Panc1 (cell line): Measurements from ENCODE around the gene UCK1. TPM values are rescaled to one million over a fixed set of nuclear protein-coding genes. Genes with fewer than 3 reads are reported as not detected.
"Not testable (repeated sequence)": the region's sequence is repeated elsewhere in the genome, so short reads cannot be mapped to it uniquely, and the experiment has no call there.

Experiments used
- ATAC-seq: fragments of 200-7000 bp; cut with Tn5 transposase; 2 replicates; pipeline ENCODE4 v1.9.1; 2020; ENCODE audit warnings: mild to moderate bottlenecking, moderate library complexity
- BruUV-seq: library from RNA; stranded (reverse); fragments of 400-500 nt; replicated peaks from 2 replicates; lab custom pipeline; 2021; lab: Mats Ljungman, UMichigan
- CTCF ChIA-PET: fragments of 300-600 bp; sonication (Branson Sonifier 250); formaldehyde crosslinking; loops from one replicate; lab custom pipeline; 2022; ENCODE audit warnings: antibody characterized with exemption; lab: Charles Lee
- POLR2A ChIA-PET: fragments of 300-600 bp; sonication (Branson Sonifier 250); formaldehyde crosslinking; loops from one replicate; lab custom pipeline; 2022; ENCODE audit warnings: antibody characterized with exemption; lab: Charles Lee
- DNase-seq: peaks from one replicate; pipeline ENCODE4 v3.0.0-alpha.2; 2010; ENCODE audit warnings: low read depth, low spot score
- H3K27ac ChIP-seq: 2 replicates; pipeline ENCODE4 v1.5.1; 2011; ENCODE audit warnings: mild to moderate bottlenecking, low read length, inconsistent platforms
- H3K27me3 ChIP-seq: fragments of 200-500 bp; sonication (Bioruptor generic); 2 replicates; pipeline ENCODE4 v1.6.0; 2014; ENCODE audit warnings: low read length, inconsistent platforms; ENCODE audit not compliant: control insufficient read depth, insufficient read depth
- H3K36me3 ChIP-seq: fragments of 200-500 bp; sonication (Bioruptor generic); 2 replicates; pipeline ENCODE4 v1.5.1; 2014; ENCODE audit warnings: inconsistent platforms, mild to moderate bottlenecking, low read length, moderate library complexity; ENCODE audit not compliant: control insufficient read depth, insufficient read depth
- H3K4me1 ChIP-seq: 2 replicates; pipeline ENCODE4 v1.5.1; 2011; ENCODE audit warnings: inconsistent platforms, mild to moderate bottlenecking, low read length, moderate library complexity; ENCODE audit not compliant: control insufficient read depth, insufficient read depth
- H3K4me3 ChIP-seq, 2 experiments: 2 replicates each; pipeline ENCODE4 v1.5.1; 2011 to 2012; ENCODE audit warnings: low read depth in 2 of 2, low read length in 2 of 2, mild to moderate bottlenecking in 2 of 2, inconsistent platforms in 1 of 2, moderate library complexity in 1 of 2
- H3K9me3 ChIP-seq: fragments of 200-500 bp; sonication (Bioruptor generic); 2 replicates; pipeline ENCODE4 v1.5.1; 2014; ENCODE audit warnings: low read depth, mild to moderate bottlenecking, inconsistent platforms, low read length, moderate library complexity; ENCODE audit not compliant: control insufficient read depth, insufficient read depth
- CTCF ChIP-seq: fragments of 450-650 bp; IDR thresholded peaks from 2 replicates; pipeline ENCODE4 v1.5.1; 2017; ENCODE audit warnings: mild to moderate bottlenecking
- POLR2AphosphoS5 ChIP-seq: IDR thresholded peaks from 2 replicates; pipeline ENCODE4 v1.6.1; 2012; ENCODE audit warnings: mild to moderate bottlenecking, low read depth, low read length, moderate library complexity
- SIN3A ChIP-seq: IDR thresholded peaks from 2 replicates; pipeline ENCODE4 v1.6.1; 2012; ENCODE audit warnings: low read depth, mild to moderate bottlenecking, low read length, moderate library complexity, borderline replicate concordance; ENCODE audit not compliant: insufficient read depth
- TCF7L2 ChIP-seq: IDR thresholded peaks from 2 replicates; pipeline ENCODE4 v1.6.1; 2011; ENCODE audit warnings: mild to moderate bottlenecking, low read depth, low read length, inconsistent platforms
- in situ Hi-C: cut with HindIII; loops from 2 replicates; pipeline ENCODE4 v1.10.0; 2016; ENCODE audit warnings: low sequenced_read_pairs, low pct_unique_long_range_greater_than_20kb
- intact Hi-C: fragments of 100-400 bp; cut with micrococcal nuclease; formaldehyde crosslinking; loops from one replicate; pipeline ENCODE4 v1.10.0; 2022; ENCODE audit not compliant: unreplicated experiment
- total RNA-seq: library from RNA; stranded (reverse); gene quantifications from one replicate; pipeline ENCODE4 v1.2.1, GENCODE V29; 2021; ENCODE audit not compliant: unreplicated experiment
- TF ChIP-seq, protein P1 (sequence below), 2 experiments: IDR thresholded peaks; 2 replicates each; pipeline ENCODE4 v1.6.1; 2011 to 2012; ENCODE audit warnings: low read depth in 2 of 2, control low read depth in 1 of 2, low read length in 1 of 2, mild to moderate bottlenecking in 1 of 2, moderate library complexity in 1 of 2; ENCODE audit not compliant: insufficient read depth in 1 of 2

The UCK1 gene
- total RNA-seq, 1 experiment from 2014 or later, result 30.2 TPM

DNA sequence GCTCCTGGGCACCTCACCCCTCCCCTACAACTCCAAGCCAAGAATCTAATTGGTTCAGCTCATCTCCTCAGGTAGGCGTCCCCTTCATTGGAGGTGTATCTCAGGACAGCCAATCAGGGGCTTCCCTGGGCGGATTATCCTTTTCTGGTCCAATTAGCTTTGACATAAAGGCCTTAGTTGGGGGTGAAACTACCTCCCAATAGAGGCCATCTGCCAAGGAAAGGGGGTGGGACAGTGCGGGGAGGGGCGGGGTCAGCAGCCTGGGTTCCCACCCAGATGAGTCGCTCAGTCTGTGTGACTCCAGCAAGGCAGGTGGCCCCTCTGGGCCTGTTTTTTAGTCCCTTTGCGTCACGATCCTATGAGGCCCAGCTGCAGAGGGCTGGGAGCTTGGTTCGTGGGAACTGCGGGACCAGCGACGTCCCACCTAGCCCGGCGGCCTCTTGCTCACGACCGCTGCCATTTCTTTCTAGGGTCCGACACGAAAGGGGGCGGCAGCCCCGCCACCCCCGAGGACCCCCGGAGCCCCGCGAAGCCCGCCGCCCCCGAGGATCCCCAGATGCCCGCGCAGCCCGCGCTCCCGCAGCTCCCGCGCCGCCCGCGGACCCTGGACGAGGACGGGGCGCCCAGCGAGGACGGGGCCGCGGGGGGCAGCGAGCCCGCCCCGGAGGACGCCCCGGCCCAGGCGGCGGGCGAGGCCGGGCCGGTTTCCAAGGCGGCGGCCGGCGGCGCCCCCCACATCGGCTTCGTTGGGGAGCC is 23.2 kb upstream of the UCK1 start:
- Histone ChIP-seq H3K9me3 (no peaks in the 10 kb centered on the region), H3K36me3 (no peaks in the 10 kb centered on the region), H3K4me1 (no peaks in the 10 kb centered on the region), H3K4me3 (no peak overlapping the region), H3K27me3 (no peaks in the 10 kb centered on the region), H3K27ac (no peak overlapping the region)
- no peak for ATAC-seq
- ChIA-PET CTCF (no interaction called here), POLR2A (no interaction called here)
- intact Hi-C loops, result no loop called here
- in situ Hi-C loops, result no loop called here
- DNase-seq, result no peak
- BruUV-seq, result no TSS peak
- TF ChIP-seq, protein P1, sequence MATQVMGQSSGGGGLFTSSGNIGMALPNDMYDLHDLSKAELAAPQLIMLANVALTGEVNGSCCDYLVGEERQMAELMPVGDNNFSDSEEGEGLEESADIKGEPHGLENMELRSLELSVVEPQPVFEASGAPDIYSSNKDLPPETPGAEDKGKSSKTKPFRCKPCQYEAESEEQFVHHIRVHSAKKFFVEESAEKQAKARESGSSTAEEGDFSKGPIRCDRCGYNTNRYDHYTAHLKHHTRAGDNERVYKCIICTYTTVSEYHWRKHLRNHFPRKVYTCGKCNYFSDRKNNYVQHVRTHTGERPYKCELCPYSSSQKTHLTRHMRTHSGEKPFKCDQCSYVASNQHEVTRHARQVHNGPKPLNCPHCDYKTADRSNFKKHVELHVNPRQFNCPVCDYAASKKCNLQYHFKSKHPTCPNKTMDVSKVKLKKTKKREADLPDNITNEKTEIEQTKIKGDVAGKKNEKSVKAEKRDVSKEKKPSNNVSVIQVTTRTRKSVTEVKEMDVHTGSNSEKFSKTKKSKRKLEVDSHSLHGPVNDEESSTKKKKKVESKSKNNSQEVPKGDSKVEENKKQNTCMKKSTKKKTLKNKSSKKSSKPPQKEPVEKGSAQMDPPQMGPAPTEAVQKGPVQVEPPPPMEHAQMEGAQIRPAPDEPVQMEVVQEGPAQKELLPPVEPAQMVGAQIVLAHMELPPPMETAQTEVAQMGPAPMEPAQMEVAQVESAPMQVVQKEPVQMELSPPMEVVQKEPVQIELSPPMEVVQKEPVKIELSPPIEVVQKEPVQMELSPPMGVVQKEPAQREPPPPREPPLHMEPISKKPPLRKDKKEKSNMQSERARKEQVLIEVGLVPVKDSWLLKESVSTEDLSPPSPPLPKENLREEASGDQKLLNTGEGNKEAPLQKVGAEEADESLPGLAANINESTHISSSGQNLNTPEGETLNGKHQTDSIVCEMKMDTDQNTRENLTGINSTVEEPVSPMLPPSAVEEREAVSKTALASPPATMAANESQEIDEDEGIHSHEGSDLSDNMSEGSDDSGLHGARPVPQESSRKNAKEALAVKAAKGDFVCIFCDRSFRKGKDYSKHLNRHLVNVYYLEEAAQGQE (IDR thresholded peaks at IDR 0.05; ENCODE audit: insufficient read depth in 1 of 2, low read depth in 2 of 2, low read length in 1 of 2), result no peak
- TF ChIP-seq SIN3A, result no peak
- TF ChIP-seq POLR2AphosphoS5, result no peak
- TF ChIP-seq TCF7L2, result no peak
- no peak for TF ChIP-seq CTCF

GRCh38 chr9:131552030-131552429 is 21.0 kb upstream of the UCK1 start:
- no TSS peak for BruUV-seq
- DNase-seq, result no peak
- ChIA-PET POLR2A (no interaction called here), CTCF (no interaction called here)
- Histone ChIP-seq H3K9me3 (no peaks in the 10 kb centered on the region), H3K36me3 (no peaks in the 10 kb centered on the region), H3K27me3 (no peaks in the 10 kb centered on the region), H3K4me1 (no peaks in the 10 kb centered on the region), H3K4me3 (no peak overlapping the region), H3K27ac (no peak overlapping the region)
- no peak for TF ChIP-seq TCF7L2
- no peak for TF ChIP-seq POLR2AphosphoS5
- TF ChIP-seq CTCF, result no peak
- TF ChIP-seq, protein P1 (IDR thresholded peaks at IDR 0.05; ENCODE audit: insufficient read depth in 1 of 2, low read depth in 2 of 2, low read length in 1 of 2), result no peak
- no peak for TF ChIP-seq SIN3A
- ATAC-seq, result no peak
- in situ Hi-C loops, result no loop called here
- intact Hi-C loops, result no loop called here

GRCh38 chr9:131550465-131550864 is 19.4 kb upstream of the UCK1 start:
- POLR2A ChIA-PET, result not testable (repeated sequence)

More at GRCh38 chr9:131550465-131550864, 19.4 kb upstream of the UCK1 start:
- intact Hi-C loops, H3K4me1 ChIP-seq, H3K27ac ChIP-seq, BruUV-seq, H3K9me3 ChIP-seq, H3K4me3 ChIP-seq, DNase-seq, H3K36me3 ChIP-seq, H3K27me3 ChIP-seq, ATAC-seq, CTCF ChIA-PET, in situ Hi-C loops: not testable (repeated sequence)
